Body of pancreas (tissue), 4 donors: ENCODE measurements around the gene NUP50. TPM values are rescaled to one million over a fixed set of nuclear protein-coding genes. Genes with fewer than 3 reads are reported as not detected.

Experiments used
- ATAC-seq: fragments of 150-250 bp; one replicate; pipeline ENCODE4 v1.9.1; 2016
- DNase-seq, 4 donors: peaks; one replicate each; pipeline ENCODE4 v3.0.0-alpha.2; 2019
- H3K27ac ChIP-seq, 4 donors: fragments of 200-600 bp; sonication (generic); 1 replicate in 3 of 4; 2 replicates in 1 of 4; pipeline versions ENCODE4 v1.5.1 to v1.6.1; 2016 to 2019; ENCODE audit warnings: mild to moderate bottlenecking in 1 of 4, mixed read lengths in 1 of 4, moderate library complexity in 1 of 4
- H3K27me3 ChIP-seq, 2 donors: fragments of 200-600 bp; sonication (generic); one replicate each; pipeline ENCODE4 v1.6.0; 2016; ENCODE audit warnings: mild to moderate bottlenecking in 1 of 2
- H3K36me3 ChIP-seq, 2 donors: fragments of 200-600 bp; sonication (generic); replicated peaks in 1 of 2; 2 replicates each; pipeline ENCODE4 v1.5.1; 2016; ENCODE audit warnings: low read depth in 2 of 2; ENCODE audit not compliant: insufficient read depth in 1 of 2
- H3K4me1 ChIP-seq: fragments of 200-600 bp; sonication (generic); one replicate; pipeline ENCODE4 v1.6.0; 2016
- H3K4me3 ChIP-seq, 2 donors: fragments of 200-600 bp; sonication (generic); 1 replicate in 1 of 2; 2 replicates in 1 of 2; pipeline ENCODE4 v1.5.1; 2016 to 2019
- H3K9me3 ChIP-seq, 3 donors: fragments of 200-600 bp; sonication (generic); 1 replicate in 2 of 3; 2 replicates in 1 of 3; pipeline ENCODE4 v1.5.1; 2016
- CTCF ChIP-seq, 7 experiments: fragments of 450-650 bp in 4 of 7; fragments of 200-600 bp in 3 of 7; sonication (generic) in 3 of 7; IDR thresholded peaks; one replicate each; pipeline ENCODE4 v1.5.1; 2016 to 2019; ENCODE audit warnings: antibody characterized with exemption in 7 of 7
- POLR2A ChIP-seq, 3 donors: fragments of 450-650 bp; IDR thresholded peaks; one replicate each; pipeline ENCODE4 v1.6.1; 2016; ENCODE audit warnings: antibody characterized with exemption in 3 of 3, mild to moderate bottlenecking in 2 of 3
- WGBS, 2 donors: methylation state at CpG; one replicate each; pipeline ENCODE4 v1.1.5; 2017; 5-methylcytosine and 5-hydroxymethylcytosine counted together
- intact Hi-C: fragments of 100-400 bp; cut with DNase I; formaldehyde crosslinking; loops from one replicate; pipeline ENCODE4 v1.15.1; 2023
- total RNA-seq, 2 donors: library from RNA; depleted of rRNA; stranded (reverse); fragments of >200 nt; gene quantifications; one replicate each; pipeline ENCODE4 v1.1.0, GENCODE V29; 2016

NUP50 gene
- total RNA-seq, 2 donors from 2014 or later, result 39.2 to 43.1 TPM

GRCh38 chr22:45199723-45200122 is 36.0 kb downstream of the NUP50 start:
- Histone ChIP-seq H3K27ac (no peak overlapping the region), H3K9me3 (no peaks in the 10 kb centered on the region), H3K27me3 (no peaks in the 10 kb centered on the region), H3K36me3 (peaks cover 0 to 18% of the 10 kb centered on the region in 2 donors), H3K4me3 (no peak overlapping the region), H3K4me1 (no peaks in the 10 kb centered on the region)
- intact Hi-C loops, result no loop called here
- DNase-seq (no peak), ATAC-seq (no peak)
- no peak for TF ChIP-seq POLR2A (IDR thresholded peaks at IDR 0.05)
- no peak for TF ChIP-seq CTCF (IDR thresholded peaks at IDR 0.05)
- WGBS, 2 donors, result 91 to 95% methylated on average over 15 to 16 of the region's 16 CpGs

GRCh38 chr22:45200230-45200629 is 36.5 kb downstream of the NUP50 start:
- no peak for DNase-seq
- H3K27ac ChIP-seq, result no peak overlapping the region
- H3K27me3 ChIP-seq, result no peaks in the 10 kb centered on the region
- H3K4me3 ChIP-seq, result no peak overlapping the region
- intact Hi-C loops, result no loop called here
- WGBS, 2 donors, result 85 to 91% methylated on average over 6 to 9 of the region's 9 CpGs
- H3K36me3 ChIP-seq, result peaks cover 0 to 18% of the 10 kb centered on the region in 2 donors
- ATAC-seq, result no peak
- H3K4me1 ChIP-seq, result no peaks in the 10 kb centered on the region
- no peak for TF ChIP-seq CTCF (IDR thresholded peaks at IDR 0.05)
- no peak for TF ChIP-seq POLR2A (IDR thresholded peaks at IDR 0.05)
- no peaks in the 10 kb centered on the region for H3K9me3 ChIP-seq

GRCh38 chr22:45200860-45201511 is 37.3 kb downstream of the NUP50 start:
- no peak overlapping the region for H3K27ac ChIP-seq
- peaks cover 0 to 16% of the 10 kb centered on the region in 2 donors for H3K36me3 ChIP-seq
- 87% methylated on average over 8 to 18 of the region's 18 CpGs for WGBS, 2 donors

GRCh38 chr22:45201678-45202332 is 38.1 kb downstream of the NUP50 start:
- peaks cover 0 to 13% of the 10 kb centered on the region in 2 donors for H3K36me3 ChIP-seq
- ATAC-seq, result no peak
- H3K4me3 ChIP-seq, result no peak overlapping the region
- no peaks in the 10 kb centered on the region for H3K9me3 ChIP-seq
- intact Hi-C loops, result no loop called here
- H3K4me1 ChIP-seq, result no peaks in the 10 kb centered on the region
- H3K27me3 ChIP-seq, result no peaks in the 10 kb centered on the region
- 57 to 60% methylated on average over 9 of the region's 9 CpGs for WGBS, 2 donors
- DNase-seq, result no peak
- H3K27ac ChIP-seq, result no peak overlapping the region
- TF ChIP-seq CTCF (IDR thresholded peaks at IDR 0.05), result no peak
- TF ChIP-seq POLR2A (IDR thresholded peaks at IDR 0.05), result no peak

More at GRCh38 chr22:45200860-45201511, 37.3 kb downstream of the NUP50 start:
- intact Hi-C loops, result no loop called here
- no peaks in the 10 kb centered on the region for H3K4me1 ChIP-seq
- no peak overlapping the region for H3K4me3 ChIP-seq
- H3K27me3 ChIP-seq, result no peaks in the 10 kb centered on the region
- ATAC-seq, result no peak
- no peak for DNase-seq
- TF ChIP-seq CTCF (IDR thresholded peaks at IDR 0.05) (no peak), POLR2A (IDR thresholded peaks at IDR 0.05) (no peak)
- H3K9me3 ChIP-seq, result no peaks in the 10 kb centered on the region
